HepG2 (cell line): ENCODE measurements around the gene IFIT1B. TPM values are rescaled to one million over a fixed set of nuclear protein-coding genes. Genes with fewer than 3 reads are reported as not detected.

Source experiments
- ARHGAP35 ChIP-seq: sonication (generic); formaldehyde crosslinking; IDR thresholded peaks from 2 replicates; pipeline ENCODE4 v1.9.0; 2022; ENCODE audit warnings: mild to moderate bottlenecking, inconsistent platforms, moderate library complexity, missing genetic modification reagents, borderline replicate concordance
- CEBPG ChIP-seq: IDR thresholded peaks from 2 replicates; pipeline ENCODE4 v1.6.1; 2016
- CENPX ChIP-seq: sonication (generic); formaldehyde crosslinking; IDR thresholded peaks from 2 replicates; pipeline ENCODE4 v1.9.0; 2021; ENCODE audit warnings: mild to moderate bottlenecking, missing genetic modification reagents, moderate library complexity
- GATAD2A ChIP-seq: IDR thresholded peaks from 2 replicates; pipeline ENCODE4 v1.6.1; 2016
- HDAC6 ChIP-seq: fragments of 200-600 bp; sonication (generic); IDR thresholded peaks from 2 replicates; pipeline ENCODE4 v1.7.0; 2017; ENCODE audit warnings: mild to moderate bottlenecking, antibody characterized with exemption, low read length, low read depth
- HNF4A ChIP-seq: sonication (generic); formaldehyde crosslinking; IDR thresholded peaks from 2 replicates; pipeline ENCODE4 v1.4.0; 2020; ENCODE audit warnings: missing genetic modification reagents
- IRX3 ChIP-seq: sonication (generic); formaldehyde crosslinking; IDR thresholded peaks from 2 replicates; pipeline ENCODE4 v1.8.1; 2023; ENCODE audit warnings: mild to moderate bottlenecking, low read depth, missing genetic modification reagents, borderline replicate concordance
- NBN ChIP-seq: fragments of 450-650 bp; conservative IDR thresholded peaks from 2 replicates; pipeline ENCODE4 v1.6.1; 2017
- NCOA1 ChIP-seq: sonication (generic); formaldehyde crosslinking; IDR thresholded peaks from 2 replicates; pipeline ENCODE4 v1.9.0; 2021; ENCODE audit warnings: missing genetic modification reagents
- SUZ12 ChIP-seq: fragments of 150-350 bp; IDR thresholded peaks from 2 replicates; pipeline ENCODE4 v1.6.1; 2014; ENCODE audit warnings: low read depth, low read length
- TFDP2 ChIP-seq: sonication (generic); formaldehyde crosslinking; IDR thresholded peaks from 2 replicates; pipeline ENCODE4 v1.4.0; 2020; ENCODE audit warnings: missing genetic modification reagents
- THAP7 ChIP-seq: sonication (generic); formaldehyde crosslinking; IDR thresholded peaks from 2 replicates; pipeline ENCODE4 v1.8.1; 2023; ENCODE audit warnings: mild to moderate bottlenecking, missing genetic modification reagents
- TRIM24 ChIP-seq: sonication (generic); formaldehyde crosslinking; IDR thresholded peaks from 2 replicates; pipeline ENCODE4 v1.8.0; 2022; ENCODE audit warnings: mild to moderate bottlenecking, missing genetic modification reagents
- ZNF276 ChIP-seq: sonication (generic); formaldehyde crosslinking; IDR thresholded peaks from 2 replicates; pipeline ENCODE4 v1.4.0; 2020; ENCODE audit warnings: mild to moderate bottlenecking, low read depth, missing genetic modification reagents
- ZNF501 ChIP-seq: sonication (generic); formaldehyde crosslinking; IDR thresholded peaks from 2 replicates; pipeline ENCODE4 v1.5.1; 2020; ENCODE audit warnings: mild to moderate bottlenecking, moderate library complexity, missing genetic modification reagents
- ZNF670 ChIP-seq: sonication (generic); formaldehyde crosslinking; IDR thresholded peaks from 2 replicates; pipeline ENCODE4 v1.8.0; 2022; ENCODE audit warnings: mild to moderate bottlenecking, missing genetic modification reagents, borderline replicate concordance
- ZNF749 ChIP-seq: sonication (generic); formaldehyde crosslinking; IDR thresholded peaks from 2 replicates; pipeline ENCODE4 v1.8.0; 2022; ENCODE audit warnings: mild to moderate bottlenecking, missing genetic modification reagents, moderate library complexity, borderline replicate concordance
- polyA plus RNA-seq, 8 experiments: library from polyadenylated mRNA; depleted of rRNA in 3 of 8; stranded (reverse) in 7 of 8; unstranded in 1 of 8; fragments of >200 nt; fragmentation: Illumina TruSeq in 4 of 8; extraction: Trizol in 4 of 8; gene quantifications; 2 replicates each; pipeline versions ENCODE4 v1.2.1 to v1.2.3, GENCODE V29; 2011 to 2016; ENCODE audit warnings: low read depth in 4 of 8, missing spikeins in 1 of 8, mixed read lengths in 1 of 8; ENCODE audit not compliant: insufficient read depth in 1 of 8
- total RNA-seq, 5 experiments: library from RNA; depleted of rRNA; stranded (reverse); fragments of >200 nt; fragmentation: Illumina TruSeq; extraction: Trizol; gene quantifications; 2 replicates each; pipeline ENCODE4 v1.2.3, GENCODE V29; 2016; ENCODE audit warnings: low read depth in 1 of 5
- TF ChIP-seq, protein P1 (sequence below): IDR thresholded peaks from 2 replicates; pipeline ENCODE4 v1.4.0; 2020; ENCODE audit warnings: mild to moderate bottlenecking, missing genetic modification reagents
- TF ChIP-seq, protein P2 (sequence below), 2 experiments: fragments of 450-650 bp in 1 of 2; sonication (generic) in 1 of 2; formaldehyde crosslinking; IDR thresholded peaks; 2 replicates each; pipeline versions ENCODE4 v1.5.0 to v1.8.0; 2020 to 2022; ENCODE audit warnings: mild to moderate bottlenecking in 1 of 2, missing genetic modification reagents in 1 of 2

Gene IFIT1B
- total and polyA plus RNA-seq, 2 of the 13 experiments (the other 11 are each of a cell fraction or from before 2014, with no cell fraction given), result not detected

- TF ChIP-seq, protein P1, sequence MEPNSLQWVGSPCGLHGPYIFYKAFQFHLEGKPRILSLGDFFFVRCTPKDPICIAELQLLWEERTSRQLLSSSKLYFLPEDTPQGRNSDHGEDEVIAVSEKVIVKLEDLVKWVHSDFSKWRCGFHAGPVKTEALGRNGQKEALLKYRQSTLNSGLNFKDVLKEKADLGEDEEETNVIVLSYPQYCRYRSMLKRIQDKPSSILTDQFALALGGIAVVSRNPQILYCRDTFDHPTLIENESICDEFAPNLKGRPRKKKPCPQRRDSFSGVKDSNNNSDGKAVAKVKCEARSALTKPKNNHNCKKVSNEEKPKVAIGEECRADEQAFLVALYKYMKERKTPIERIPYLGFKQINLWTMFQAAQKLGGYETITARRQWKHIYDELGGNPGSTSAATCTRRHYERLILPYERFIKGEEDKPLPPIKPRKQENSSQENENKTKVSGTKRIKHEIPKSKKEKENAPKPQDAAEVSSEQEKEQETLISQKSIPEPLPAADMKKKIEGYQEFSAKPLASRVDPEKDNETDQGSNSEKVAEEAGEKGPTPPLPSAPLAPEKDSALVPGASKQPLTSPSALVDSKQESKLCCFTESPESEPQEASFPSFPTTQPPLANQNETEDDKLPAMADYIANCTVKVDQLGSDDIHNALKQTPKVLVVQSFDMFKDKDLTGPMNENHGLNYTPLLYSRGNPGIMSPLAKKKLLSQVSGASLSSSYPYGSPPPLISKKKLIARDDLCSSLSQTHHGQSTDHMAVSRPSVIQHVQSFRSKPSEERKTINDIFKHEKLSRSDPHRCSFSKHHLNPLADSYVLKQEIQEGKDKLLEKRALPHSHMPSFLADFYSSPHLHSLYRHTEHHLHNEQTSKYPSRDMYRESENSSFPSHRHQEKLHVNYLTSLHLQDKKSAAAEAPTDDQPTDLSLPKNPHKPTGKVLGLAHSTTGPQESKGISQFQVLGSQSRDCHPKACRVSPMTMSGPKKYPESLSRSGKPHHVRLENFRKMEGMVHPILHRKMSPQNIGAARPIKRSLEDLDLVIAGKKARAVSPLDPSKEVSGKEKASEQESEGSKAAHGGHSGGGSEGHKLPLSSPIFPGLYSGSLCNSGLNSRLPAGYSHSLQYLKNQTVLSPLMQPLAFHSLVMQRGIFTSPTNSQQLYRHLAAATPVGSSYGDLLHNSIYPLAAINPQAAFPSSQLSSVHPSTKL (CRISPR knock-in tag), result peak; percentile 25; the same call in 1 of the 2 replicates
- TF ChIP-seq ZNF501, result no peak
- TF ChIP-seq NBN, result no peak
- TF ChIP-seq SUZ12, result no peak
- no peak for TF ChIP-seq IRX3 (CRISPR knock-in tag)
- TF ChIP-seq, protein P2, sequence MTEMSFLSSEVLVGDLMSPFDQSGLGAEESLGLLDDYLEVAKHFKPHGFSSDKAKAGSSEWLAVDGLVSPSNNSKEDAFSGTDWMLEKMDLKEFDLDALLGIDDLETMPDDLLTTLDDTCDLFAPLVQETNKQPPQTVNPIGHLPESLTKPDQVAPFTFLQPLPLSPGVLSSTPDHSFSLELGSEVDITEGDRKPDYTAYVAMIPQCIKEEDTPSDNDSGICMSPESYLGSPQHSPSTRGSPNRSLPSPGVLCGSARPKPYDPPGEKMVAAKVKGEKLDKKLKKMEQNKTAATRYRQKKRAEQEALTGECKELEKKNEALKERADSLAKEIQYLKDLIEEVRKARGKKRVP (CRISPR knock-in tag; IDR thresholded peaks at IDR 0.05), result peak in 1 of 2 experiments; percentile 89; a peak in 2 of 4 replicates
- no peak for TF ChIP-seq ZNF276 (CRISPR knock-in tag)
- TF ChIP-seq HDAC6, result no peak
- TF ChIP-seq TRIM24 (CRISPR knock-in tag), result no peak
- TF ChIP-seq THAP7 (CRISPR knock-in tag), result no peak
- TF ChIP-seq HNF4A (CRISPR knock-in tag), result peak; percentile 26
- TF ChIP-seq TFDP2 (CRISPR knock-in tag), result no peak
- no peak for TF ChIP-seq ZNF749
- TF ChIP-seq GATAD2A (CRISPR knock-in tag), result peak; percentile 57; the same call in 1 of the 2 replicates
- no peak for TF ChIP-seq ZNF670
- TF ChIP-seq CENPX (CRISPR knock-in tag), result no peak
- no peak for TF ChIP-seq NCOA1 (CRISPR knock-in tag)
- peak; percentile 86 for TF ChIP-seq CEBPG (CRISPR knock-in tag)
- TF ChIP-seq ARHGAP35, result no peak
These were observed 31.2 kb upstream of the IFIT1B start (continued) for GRCh38 chr10:89346405-89347254.
